Measurements from ENCODE around the gene CEP128. TPM values are rescaled to one million over a fixed set of nuclear protein-coding genes. Genes with fewer than 3 reads are reported as not detected.

CEP128 gene
- total RNA-seq, 1 experiment from 2014 or later, result 12.0 TPM

GRCh38 chr14:80973931-80974641, 32.5 kb upstream of the CEP128 start:
- CTCF ChIA-PET, result interaction anchor here (0.8 to 2.8 kb wide), 2 partner anchors 13 to 47 kb away, joined by 3 to 9 read pairs; no protein-coding TSS in a partner anchor
- ATAC-seq (no peak), DNase-seq (ENCODE audit: low spot score) (no peak)
- TF ChIP-seq JUN (CRISPR knock-in tag; IDR thresholded peaks at IDR 0.05), result no peak
- TF ChIP-seq E2F1 (CRISPR knock-in tag; IDR thresholded peaks at IDR 0.05), result no peak
- no peak for TF ChIP-seq NR1H2 (CRISPR knock-in tag; IDR thresholded peaks at IDR 0.05)
- TF ChIP-seq ATF2 (CRISPR knock-in tag; IDR thresholded peaks at IDR 0.05; ENCODE audit: borderline replicate concordance, low read depth), result no peak
- TF ChIP-seq CREB1 (CRISPR knock-in tag; IDR thresholded peaks at IDR 0.05), result no peak
- TF ChIP-seq USF2 (CRISPR knock-in tag; IDR thresholded peaks at IDR 0.05), result no peak
- TF ChIP-seq MAX (CRISPR knock-in tag; IDR thresholded peaks at IDR 0.05), result no peak
- TF ChIP-seq NFYB (CRISPR knock-in tag; conservative IDR thresholded peaks at IDR 0.05; ENCODE audit: low read depth), result no peak
- TF ChIP-seq ZNF423 (CRISPR knock-in tag; IDR thresholded peaks at IDR 0.05), result no peak
- TF ChIP-seq RELA (CRISPR knock-in tag; IDR thresholded peaks at IDR 0.05; ENCODE audit: borderline replicate concordance), result no peak
- no peaks in the 10 kb centered on the region for H3K36me3 Mint-ChIP-seq
- H3K27me3 Mint-ChIP-seq (ENCODE audit: low read depth), result no peaks in the 10 kb centered on the region
- no peaks in the 10 kb centered on the region for H3K9me3 Mint-ChIP-seq
- H3K4me1 Mint-ChIP-seq, result no peaks in the 10 kb centered on the region
- no peak overlapping the region for H3K27ac Mint-ChIP-seq
- POLR2A ChIA-PET, result no interaction called here
- H3K4me3 Mint-ChIP-seq, result no peak overlapping the region

- Mint-ChIP-seq H3K4me3 (no peak overlapping the region), H3K27ac (no peak overlapping the region), H3K4me1 (0 out of 2 replicates have a peak, but pooled peaks cover 2% of the 10 kb centered on the region), H3K36me3 (no peaks in the 10 kb centered on the region), H3K9me3 (no peaks in the 10 kb centered on the region), H3K27me3 (ENCODE audit: low read depth) (no peaks in the 10 kb centered on the region; the same call in 1 of the 2 replicates)
- ATAC-seq (no peak), DNase-seq (ENCODE audit: low spot score) (no peak)
- CTCF ChIA-PET, result no interaction called here
- POLR2A ChIA-PET, result interaction anchor here (0.6 kb wide), 1 partner anchor 166 kb away, joined by 9 read pairs; no protein-coding TSS in a partner anchor
- TF ChIP-seq ATF6 (CRISPR knock-in tag; IDR thresholded peaks at IDR 0.05) (no peak), SOX15 (CRISPR knock-in tag; IDR thresholded peaks at IDR 0.05) (no peak), ZNF396 (CRISPR knock-in tag; IDR thresholded peaks at IDR 0.05; ENCODE audit: borderline replicate concordance) (no peak), USF1 (CRISPR knock-in tag; IDR thresholded peaks at IDR 0.05) (no peak), HMGA2 (CRISPR knock-in tag; IDR thresholded peaks at IDR 0.05) (no peak), ZNF317 (CRISPR knock-in tag; IDR thresholded peaks at IDR 0.05; ENCODE audit: borderline replicate concordance, low read depth) (no peak), GABPB1 (CRISPR knock-in tag; IDR thresholded peaks at IDR 0.05) (no peak), ZSCAN18 (CRISPR knock-in tag; IDR thresholded peaks at IDR 0.05) (no peak), CBFB (CRISPR knock-in tag; IDR thresholded peaks at IDR 0.05; ENCODE audit: low read depth) (no peak), MYBL2 (CRISPR knock-in tag; IDR thresholded peaks at IDR 0.05) (no peak), GTF2I (CRISPR knock-in tag; conservative IDR thresholded peaks at IDR 0.05) (no peak), ELF4 (CRISPR knock-in tag; IDR thresholded peaks at IDR 0.05; ENCODE audit: low read depth) (no peak), CREM (CRISPR knock-in tag; IDR thresholded peaks at IDR 0.05) (no peak), FOXP4 (CRISPR knock-in tag; IDR thresholded peaks at IDR 0.05) (no peak), ZMAT4 (CRISPR knock-in tag; IDR thresholded peaks at IDR 0.05) (no peak), MAX (CRISPR knock-in tag; IDR thresholded peaks at IDR 0.05) (no peak)
These were observed 23.5 kb upstream of the CEP128 start for GRCh38 chr14:80965037-80965436.

Measured in WTC11 (cell line).